Measurements from ENCODE around the gene GRIK1.

The GRIK1 gene

DNA sequence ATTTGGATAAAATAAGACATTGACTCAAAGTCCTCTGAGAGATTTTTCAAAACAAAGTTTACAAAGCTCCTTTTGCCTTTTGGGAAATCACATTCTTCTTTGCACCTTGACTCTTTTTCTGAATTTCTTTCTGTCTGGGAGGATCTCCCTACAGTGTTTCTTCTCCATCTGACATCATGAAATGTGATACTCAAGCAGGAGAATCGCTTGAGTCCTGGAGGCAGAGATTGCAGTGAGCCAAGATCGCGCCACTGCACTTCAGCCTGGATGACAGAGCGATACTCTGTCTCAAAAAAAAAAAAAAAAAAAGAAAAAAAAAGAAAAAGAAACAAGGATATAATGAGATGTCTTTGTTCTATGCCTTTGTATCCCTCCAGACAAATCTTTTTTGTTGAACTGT is 13.3 kb upstream of the GRIK1 start:
- no peak for DNase-seq
- no peaks in the 10 kb centered on the region for H3K4me1 ChIP-seq (ENCODE audit: control insufficient read depth, insufficient read depth, low read length, poor library complexity, severe bottlenecking)
- H3K36me3 ChIP-seq (ENCODE audit: control insufficient read depth, insufficient read depth, low read length): no peaks in the 10 kb centered on the region
- H3K4me3 ChIP-seq (ENCODE audit: insufficient read depth, low read depth, low read length, poor library complexity, severe bottlenecking): no peak overlapping the region
- H3K27me3 ChIP-seq (replicated peaks; ENCODE audit: control insufficient read depth, insufficient read depth, low read length, poor library complexity, severe bottlenecking): no peaks in the 10 kb centered on the region
- H3K27ac ChIP-seq (ENCODE audit: insufficient read depth, low read length, poor library complexity, severe bottlenecking): no peak overlapping the region
- H3K9me3 ChIP-seq (ENCODE audit: control insufficient read depth, low read length): no peaks in the 10 kb centered on the region

DNA sequence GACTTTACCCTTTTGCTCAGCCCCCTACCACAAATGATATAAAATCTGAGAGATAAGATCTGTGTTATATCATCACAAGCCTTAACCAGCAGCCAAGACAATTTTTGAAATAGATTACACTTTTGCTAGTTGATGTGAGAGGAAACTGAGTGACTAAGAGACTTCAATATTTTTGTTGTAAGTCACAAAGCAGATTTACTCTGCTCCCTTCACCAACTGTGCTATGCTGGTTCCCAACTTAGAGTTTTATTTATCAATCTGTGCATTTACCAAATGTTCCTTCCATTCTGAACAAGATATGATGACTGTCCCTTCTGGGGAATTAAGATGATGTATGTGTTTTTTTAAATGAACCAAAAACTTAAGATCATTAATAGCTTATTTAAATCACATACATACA is 12.1 kb upstream of the GRIK1 start:
- DNase-seq: no peak
- H3K27ac ChIP-seq (ENCODE audit: insufficient read depth, low read length, poor library complexity, severe bottlenecking): no peak overlapping the region
- no peaks in the 10 kb centered on the region for H3K27me3 ChIP-seq (replicated peaks; ENCODE audit: control insufficient read depth, insufficient read depth, low read length, poor library complexity, severe bottlenecking)
- no peaks in the 10 kb centered on the region for H3K36me3 ChIP-seq (ENCODE audit: control insufficient read depth, insufficient read depth, low read length)
- H3K4me3 ChIP-seq (ENCODE audit: insufficient read depth, low read depth, low read length, poor library complexity, severe bottlenecking): no peak overlapping the region
- no peaks in the 10 kb centered on the region for H3K9me3 ChIP-seq (ENCODE audit: control insufficient read depth, low read length)
- no peaks in the 10 kb centered on the region for H3K4me1 ChIP-seq (ENCODE audit: control insufficient read depth, insufficient read depth, low read length, poor library complexity, severe bottlenecking)

DNA sequence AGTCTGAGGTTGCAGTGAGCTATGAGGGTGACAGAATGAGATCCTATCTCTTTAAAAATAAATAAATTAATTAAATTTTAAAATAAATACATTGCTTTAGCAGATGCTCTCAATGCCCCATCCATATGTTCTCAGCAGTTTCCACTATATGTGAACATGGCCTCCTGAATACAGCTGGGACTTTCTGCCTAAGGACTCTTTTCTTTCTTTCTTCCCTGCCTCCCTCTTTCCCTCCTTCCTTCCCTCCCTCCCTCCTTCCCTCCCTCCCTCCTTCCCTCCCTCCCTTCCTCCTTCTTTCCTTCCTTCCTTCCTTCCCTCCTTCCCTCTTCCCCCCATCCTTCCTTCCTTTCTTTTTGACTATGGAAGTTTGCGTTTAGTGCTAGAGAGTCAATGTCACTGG is 10.2 kb upstream of the GRIK1 start:
- Histone ChIP-seq H3K4me3 (ENCODE audit: insufficient read depth, low read depth, low read length, poor library complexity, severe bottlenecking) (no peak overlapping the region), H3K4me1 (ENCODE audit: control insufficient read depth, insufficient read depth, low read length, poor library complexity, severe bottlenecking) (no peaks in the 10 kb centered on the region), H3K27ac (ENCODE audit: insufficient read depth, low read length, poor library complexity, severe bottlenecking) (no peak overlapping the region), H3K27me3 (replicated peaks; ENCODE audit: control insufficient read depth, insufficient read depth, low read length, poor library complexity, severe bottlenecking) (no peaks in the 10 kb centered on the region), H3K9me3 (ENCODE audit: control insufficient read depth, low read length) (no peaks in the 10 kb centered on the region), H3K36me3 (ENCODE audit: control insufficient read depth, insufficient read depth, low read length) (no peaks in the 10 kb centered on the region)
- no peak for DNase-seq

DNA sequence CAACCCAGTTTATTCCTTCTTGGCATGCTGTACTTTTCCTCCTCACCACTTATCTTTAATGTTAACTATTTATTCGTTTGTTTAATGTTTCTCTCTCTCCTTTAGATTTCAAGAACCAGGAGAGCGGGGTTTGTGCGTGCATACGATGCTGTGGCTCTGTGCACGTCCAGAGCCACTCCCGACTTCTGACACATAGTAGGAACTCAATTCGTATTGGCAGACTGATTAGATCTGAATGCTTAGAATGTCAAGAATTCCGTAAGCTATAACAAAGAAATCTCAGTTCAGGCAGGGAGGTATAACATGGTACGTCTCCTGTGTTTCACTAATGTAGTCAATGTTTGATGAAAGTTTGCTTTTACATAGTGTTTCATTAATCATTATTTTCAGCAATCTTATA is 7.3 kb upstream of the GRIK1 start:
- Histone ChIP-seq H3K9me3 (ENCODE audit: control insufficient read depth, low read length) (no peaks in the 10 kb centered on the region), H3K36me3 (ENCODE audit: control insufficient read depth, insufficient read depth, low read length) (no peaks in the 10 kb centered on the region), H3K27me3 (replicated peaks; ENCODE audit: control insufficient read depth, insufficient read depth, low read length, poor library complexity, severe bottlenecking) (no peaks in the 10 kb centered on the region), H3K4me1 (ENCODE audit: control insufficient read depth, insufficient read depth, low read length, poor library complexity, severe bottlenecking) (no peaks in the 10 kb centered on the region), H3K27ac (ENCODE audit: insufficient read depth, low read length, poor library complexity, severe bottlenecking) (no peak overlapping the region), H3K4me3 (ENCODE audit: insufficient read depth, low read depth, low read length, poor library complexity, severe bottlenecking) (no peak overlapping the region)
- DNase-seq: no peak

DNA sequence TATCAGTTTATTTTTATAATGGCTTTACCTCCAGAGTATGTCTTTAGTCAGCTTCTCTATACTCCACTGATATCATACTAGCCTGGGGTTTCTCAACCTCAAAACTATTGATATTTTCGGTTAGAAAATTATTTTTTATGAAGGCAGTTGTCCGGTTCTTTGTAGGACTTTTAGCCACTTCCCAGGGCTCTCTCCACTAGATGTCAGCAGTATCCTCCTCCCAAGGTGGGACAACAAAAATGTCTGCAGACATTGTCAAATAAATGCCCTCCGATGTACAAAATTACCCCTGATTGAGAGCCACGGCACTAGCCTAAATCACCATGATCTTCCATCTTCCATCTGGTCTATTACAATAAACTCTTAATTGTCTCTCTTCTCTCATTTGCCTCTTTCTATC is 4.1 kb upstream of the GRIK1 start:
- DNase-seq: no peak
- H3K36me3 ChIP-seq (ENCODE audit: control insufficient read depth, insufficient read depth, low read length): no peaks in the 10 kb centered on the region
- H3K27ac ChIP-seq (ENCODE audit: insufficient read depth, low read length, poor library complexity, severe bottlenecking): no peak overlapping the region
- no peaks in the 10 kb centered on the region for H3K27me3 ChIP-seq (replicated peaks; ENCODE audit: control insufficient read depth, insufficient read depth, low read length, poor library complexity, severe bottlenecking)
- H3K9me3 ChIP-seq (ENCODE audit: control insufficient read depth, low read length): no peaks in the 10 kb centered on the region
- H3K4me3 ChIP-seq (ENCODE audit: insufficient read depth, low read depth, low read length, poor library complexity, severe bottlenecking): no peak overlapping the region
- H3K4me1 ChIP-seq (ENCODE audit: control insufficient read depth, insufficient read depth, low read length, poor library complexity, severe bottlenecking): no peaks in the 10 kb centered on the region

DNA sequence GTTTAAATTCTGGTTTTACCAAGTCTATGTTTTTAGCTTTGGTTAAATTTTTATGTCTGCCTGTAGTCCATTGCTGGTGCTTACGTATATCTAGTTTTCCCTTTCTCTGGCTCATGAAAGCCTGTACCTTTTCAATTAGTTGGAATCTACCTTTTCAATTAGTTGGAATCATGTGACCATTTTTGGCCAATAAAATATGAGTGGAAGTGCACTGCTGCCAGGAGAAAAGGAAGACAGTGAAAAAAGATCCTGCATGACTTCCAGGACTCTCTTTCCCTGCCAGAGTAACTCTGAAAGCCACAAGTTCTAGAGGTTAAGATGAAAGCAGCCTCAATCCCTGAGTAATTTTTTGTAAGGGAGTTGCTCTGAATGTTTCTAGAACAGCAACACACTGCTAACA is 2.2 kb upstream of the GRIK1 start:
- H3K27ac ChIP-seq (ENCODE audit: insufficient read depth, low read length, poor library complexity, severe bottlenecking): no peak overlapping the region
- H3K9me3 ChIP-seq (ENCODE audit: control insufficient read depth, low read length): no peaks in the 10 kb centered on the region
- no peaks in the 10 kb centered on the region for H3K27me3 ChIP-seq (replicated peaks; ENCODE audit: control insufficient read depth, insufficient read depth, low read length, poor library complexity, severe bottlenecking)
- DNase-seq: no peak
- H3K4me3 ChIP-seq (ENCODE audit: insufficient read depth, low read depth, low read length, poor library complexity, severe bottlenecking): no peak overlapping the region
- no peaks in the 10 kb centered on the region for H3K4me1 ChIP-seq (ENCODE audit: control insufficient read depth, insufficient read depth, low read length, poor library complexity, severe bottlenecking)
- H3K36me3 ChIP-seq (ENCODE audit: control insufficient read depth, insufficient read depth, low read length): no peaks in the 10 kb centered on the region

DNA sequence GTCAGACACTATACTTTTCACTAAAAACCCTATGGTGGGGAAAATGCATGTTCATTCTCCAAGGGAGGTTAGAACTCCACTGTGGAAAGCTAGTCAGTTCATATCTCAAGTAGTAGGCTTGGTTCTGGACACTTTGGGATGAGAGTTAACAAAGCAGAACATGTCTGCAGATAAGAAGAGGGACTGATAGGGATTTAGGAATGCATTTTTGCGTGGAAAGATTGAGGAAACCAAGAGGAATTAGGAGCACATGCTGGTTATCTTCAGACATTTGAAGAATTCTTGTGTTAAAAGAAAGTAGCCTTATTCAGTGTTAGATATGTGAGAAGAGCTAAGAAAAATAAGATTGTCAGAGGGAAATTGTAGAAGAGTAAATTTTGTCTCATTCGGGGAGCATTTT is 1.2 kb upstream of the GRIK1 start:
- no peak overlapping the region for H3K4me3 ChIP-seq (ENCODE audit: insufficient read depth, low read depth, low read length, poor library complexity, severe bottlenecking)
- no peaks in the 10 kb centered on the region for H3K4me1 ChIP-seq (ENCODE audit: control insufficient read depth, insufficient read depth, low read length, poor library complexity, severe bottlenecking)
- no peaks in the 10 kb centered on the region for H3K27me3 ChIP-seq (replicated peaks; ENCODE audit: control insufficient read depth, insufficient read depth, low read length, poor library complexity, severe bottlenecking)
- no peaks in the 10 kb centered on the region for H3K36me3 ChIP-seq (ENCODE audit: control insufficient read depth, insufficient read depth, low read length)
- DNase-seq: no peak
- no peak overlapping the region for H3K27ac ChIP-seq (ENCODE audit: insufficient read depth, low read length, poor library complexity, severe bottlenecking)
- no peaks in the 10 kb centered on the region for H3K9me3 ChIP-seq (ENCODE audit: control insufficient read depth, low read length)

DNA sequence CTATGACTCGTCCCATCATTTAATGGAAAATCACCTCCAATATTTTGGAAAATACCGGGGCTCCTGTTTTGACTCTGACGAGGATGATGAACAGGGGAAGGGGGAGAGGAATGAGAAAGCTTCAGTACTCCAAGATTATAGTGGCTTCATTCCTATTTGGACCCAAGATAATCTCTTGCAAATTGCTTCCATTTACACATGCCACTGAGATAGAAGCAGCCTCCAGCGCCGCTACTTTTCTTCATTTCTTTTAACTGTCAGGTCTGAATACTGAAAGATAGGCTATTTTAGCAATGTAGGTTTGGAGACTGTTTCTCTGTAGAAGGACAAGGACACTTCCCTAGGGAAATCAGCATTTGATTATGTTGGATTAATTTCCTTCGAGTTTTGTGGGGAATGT is 565 bp upstream of the GRIK1 start:
- Histone ChIP-seq H3K4me3 (ENCODE audit: insufficient read depth, low read depth, low read length, poor library complexity, severe bottlenecking) (no peak overlapping the region), H3K27ac (ENCODE audit: insufficient read depth, low read length, poor library complexity, severe bottlenecking) (no peak overlapping the region), H3K36me3 (ENCODE audit: control insufficient read depth, insufficient read depth, low read length) (no peaks in the 10 kb centered on the region), H3K9me3 (ENCODE audit: control insufficient read depth, low read length) (no peaks in the 10 kb centered on the region), H3K4me1 (ENCODE audit: control insufficient read depth, insufficient read depth, low read length, poor library complexity, severe bottlenecking) (no peaks in the 10 kb centered on the region), H3K27me3 (replicated peaks; ENCODE audit: control insufficient read depth, insufficient read depth, low read length, poor library complexity, severe bottlenecking) (no peaks in the 10 kb centered on the region)
- DNase-seq: no peak

DNA sequence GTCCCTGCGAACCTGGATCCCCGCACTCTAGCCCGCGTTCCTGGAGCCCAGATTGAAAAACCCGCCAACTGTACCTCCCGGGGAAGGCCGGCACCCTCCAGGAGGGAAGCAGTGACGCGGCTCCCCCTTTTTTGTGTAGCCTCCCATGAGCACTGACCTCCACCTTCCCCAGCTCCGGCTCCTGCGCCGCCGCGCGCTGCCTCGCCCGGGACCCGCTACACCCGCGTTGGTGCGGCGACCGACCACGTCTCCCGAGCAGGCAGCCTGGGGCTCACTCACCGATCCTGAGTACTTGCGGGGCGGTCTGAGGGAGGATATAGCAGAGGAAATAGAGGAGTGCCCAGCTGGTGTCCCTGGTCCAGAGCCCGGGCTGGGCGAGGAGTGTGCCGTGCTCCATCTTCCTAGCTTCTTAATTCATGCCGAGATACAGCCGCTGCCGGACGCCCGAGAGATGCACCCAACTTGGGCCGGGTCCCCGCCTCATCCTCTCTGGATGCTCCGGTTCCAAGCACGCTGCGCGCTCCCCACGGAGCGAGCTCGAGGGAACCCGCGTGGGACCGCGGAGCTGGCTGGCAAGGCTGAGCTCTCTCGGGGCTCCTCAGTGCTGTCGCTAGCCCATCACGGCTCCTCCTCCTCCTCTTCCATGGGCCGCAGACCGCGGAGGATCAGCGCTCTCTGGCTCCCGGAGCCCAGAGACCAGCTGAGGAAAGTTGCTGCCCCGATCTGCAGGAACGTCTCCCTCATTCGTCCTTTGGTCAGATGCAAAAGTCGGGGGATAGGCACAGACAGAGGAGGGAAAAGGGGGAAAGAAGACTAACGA is 482 bp downstream of the GRIK1 start:
- H3K9me3 ChIP-seq (ENCODE audit: control insufficient read depth, low read length): no peaks in the 10 kb centered on the region
- H3K27ac ChIP-seq (ENCODE audit: insufficient read depth, low read length, poor library complexity, severe bottlenecking): no peak overlapping the region
- no peak overlapping the region for H3K4me3 ChIP-seq (ENCODE audit: insufficient read depth, low read depth, low read length, poor library complexity, severe bottlenecking)
- no peak for DNase-seq
- H3K36me3 ChIP-seq (ENCODE audit: control insufficient read depth, insufficient read depth, low read length): no peaks in the 10 kb centered on the region
- H3K4me1 ChIP-seq (ENCODE audit: control insufficient read depth, insufficient read depth, low read length, poor library complexity, severe bottlenecking): no peaks in the 10 kb centered on the region
- no peaks in the 10 kb centered on the region for H3K27me3 ChIP-seq (replicated peaks; ENCODE audit: control insufficient read depth, insufficient read depth, low read length, poor library complexity, severe bottlenecking)

DNA sequence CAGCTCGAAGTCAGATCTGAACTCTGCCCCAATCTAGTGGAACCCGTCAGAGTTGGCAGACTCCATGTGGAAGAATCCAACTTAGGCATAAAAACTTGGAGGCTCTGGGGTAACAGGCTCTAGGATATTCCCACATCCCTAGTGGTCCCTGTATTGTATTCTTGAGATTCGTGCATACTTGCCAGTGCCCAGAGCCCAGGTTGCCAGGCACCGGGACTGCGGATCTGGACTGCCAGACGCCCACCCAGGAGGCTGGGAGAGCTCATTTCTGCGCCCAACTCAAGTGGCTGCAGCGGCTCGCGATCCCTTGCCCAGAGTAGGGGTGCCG is 1.1 kb downstream of the GRIK1 start:
- Histone ChIP-seq H3K27me3 (replicated peaks; ENCODE audit: control insufficient read depth, insufficient read depth, low read length, poor library complexity, severe bottlenecking) (no peaks in the 10 kb centered on the region), H3K4me3 (ENCODE audit: insufficient read depth, low read depth, low read length, poor library complexity, severe bottlenecking) (no peak overlapping the region), H3K9me3 (ENCODE audit: control insufficient read depth, low read length) (no peaks in the 10 kb centered on the region), H3K27ac (ENCODE audit: insufficient read depth, low read length, poor library complexity, severe bottlenecking) (no peak overlapping the region), H3K4me1 (ENCODE audit: control insufficient read depth, insufficient read depth, low read length, poor library complexity, severe bottlenecking) (no peaks in the 10 kb centered on the region), H3K36me3 (ENCODE audit: control insufficient read depth, insufficient read depth, low read length) (no peaks in the 10 kb centered on the region)
- DNase-seq: no peak
